Kidney epithelial cell (primary cell): ENCODE results near the gene CLBA1. TPM values are rescaled to one million over a fixed set of nuclear protein-coding genes. Genes with fewer than 3 reads are reported as not detected.
A peak's percentile ranks its signal among the peaks of the same experiment; 100 is the strongest.
"Not testable (repeated sequence)": the region's sequence is repeated elsewhere in the genome, so short reads cannot be mapped to it uniquely, and the experiment has no call there.

Source experiments
- DNase-seq: peaks from one replicate; pipeline ENCODE4 v3.0.0-alpha.2; 2010; ENCODE audit warnings: low read depth
- H3K27me3 ChIP-seq: 2 replicates; pipeline ENCODE4 v1.6.0; 2011; ENCODE audit warnings: low read length; ENCODE audit not compliant: control insufficient read depth, insufficient read depth
- H3K36me3 ChIP-seq: 2 replicates; pipeline ENCODE4 v1.5.1; 2011; ENCODE audit warnings: low read length; ENCODE audit not compliant: control insufficient read depth, insufficient read depth
- H3K4me3 ChIP-seq: 2 replicates; pipeline ENCODE4 v1.5.1; 2011; ENCODE audit warnings: low read depth, mild to moderate bottlenecking, control low read depth, low read length
- total RNA-seq: library from RNA; depleted of rRNA; stranded (reverse); fragments of >200 nt; gene quantifications from 2 replicates; pipeline ENCODE4 v1.2.3, GENCODE V29; 2015
- TF ChIP-seq, protein P1 (sequence below): IDR thresholded peaks from 2 replicates; pipeline ENCODE4 v1.5.1; 2011; ENCODE audit warnings: mild to moderate bottlenecking, moderate library complexity, low read length, control low read depth, inconsistent platforms; ENCODE audit not compliant: insufficient read depth, poor library complexity, severe bottlenecking

Gene CLBA1
- total RNA-seq, 1 donor from 2014 or later: 12.6 TPM

DNA sequence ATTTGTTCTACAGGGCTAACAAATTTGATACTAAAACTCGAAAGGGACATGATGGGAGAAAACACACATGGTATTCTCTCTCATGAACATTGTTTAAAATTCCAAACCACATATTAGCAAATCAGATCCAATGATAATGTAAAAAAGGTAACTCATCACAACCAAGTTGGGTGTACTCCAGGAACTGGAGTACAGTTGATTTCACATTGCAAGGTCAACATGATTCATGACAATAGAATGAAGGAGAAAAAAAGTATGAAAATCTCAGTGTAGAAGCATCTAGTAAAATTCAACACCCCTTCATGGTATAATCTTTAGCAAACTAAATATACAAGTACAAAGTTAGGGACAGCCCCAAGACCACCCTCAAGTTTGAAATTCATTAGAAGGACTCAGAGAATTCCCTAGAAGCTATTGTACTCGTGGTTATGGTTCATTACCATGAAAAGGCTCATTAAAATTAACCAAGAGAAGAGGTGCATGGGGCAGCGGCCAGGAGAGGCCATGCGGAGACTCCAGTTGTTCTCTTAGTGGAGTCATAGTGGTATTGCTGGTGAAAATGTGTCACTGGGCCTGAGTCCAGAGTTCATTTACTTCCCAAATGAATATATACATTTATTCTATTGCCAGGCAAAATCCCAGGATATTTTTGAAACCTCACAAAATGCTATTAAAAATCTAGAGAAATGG, 38.3 kb downstream of the CLBA1 start:
- Histone ChIP-seq H3K4me3 (no peak overlapping the region), H3K27me3 (no peaks in the 10 kb centered on the region), H3K36me3 (no peaks in the 10 kb centered on the region)
- TF ChIP-seq, protein P1, sequence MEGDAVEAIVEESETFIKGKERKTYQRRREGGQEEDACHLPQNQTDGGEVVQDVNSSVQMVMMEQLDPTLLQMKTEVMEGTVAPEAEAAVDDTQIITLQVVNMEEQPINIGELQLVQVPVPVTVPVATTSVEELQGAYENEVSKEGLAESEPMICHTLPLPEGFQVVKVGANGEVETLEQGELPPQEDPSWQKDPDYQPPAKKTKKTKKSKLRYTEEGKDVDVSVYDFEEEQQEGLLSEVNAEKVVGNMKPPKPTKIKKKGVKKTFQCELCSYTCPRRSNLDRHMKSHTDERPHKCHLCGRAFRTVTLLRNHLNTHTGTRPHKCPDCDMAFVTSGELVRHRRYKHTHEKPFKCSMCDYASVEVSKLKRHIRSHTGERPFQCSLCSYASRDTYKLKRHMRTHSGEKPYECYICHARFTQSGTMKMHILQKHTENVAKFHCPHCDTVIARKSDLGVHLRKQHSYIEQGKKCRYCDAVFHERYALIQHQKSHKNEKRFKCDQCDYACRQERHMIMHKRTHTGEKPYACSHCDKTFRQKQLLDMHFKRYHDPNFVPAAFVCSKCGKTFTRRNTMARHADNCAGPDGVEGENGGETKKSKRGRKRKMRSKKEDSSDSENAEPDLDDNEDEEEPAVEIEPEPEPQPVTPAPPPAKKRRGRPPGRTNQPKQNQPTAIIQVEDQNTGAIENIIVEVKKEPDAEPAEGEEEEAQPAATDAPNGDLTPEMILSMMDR: no peak
- DNase-seq: peak; percentile 67

DNA sequence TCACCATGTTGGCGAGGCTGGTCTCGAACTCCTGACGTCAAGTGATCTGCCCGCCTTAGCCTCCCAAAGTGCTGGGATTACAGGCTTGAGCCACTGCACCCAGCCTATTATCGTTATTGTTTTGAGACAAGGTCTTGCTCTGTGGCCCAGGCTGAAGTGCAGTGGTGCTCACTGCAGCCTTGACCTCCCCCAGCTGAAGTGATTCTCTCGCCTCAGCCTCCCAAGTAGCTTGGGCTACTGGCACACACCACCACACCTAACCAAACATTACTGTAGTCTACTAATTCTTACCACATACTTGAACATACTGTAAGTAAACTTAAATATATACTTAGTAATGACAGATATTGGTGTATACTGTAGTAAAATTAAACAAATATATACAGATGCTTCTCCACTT, 39.8 kb downstream of the CLBA1 start:
- H3K27me3 ChIP-seq: no peaks in the 10 kb centered on the region
- no peaks in the 10 kb centered on the region for H3K36me3 ChIP-seq
- H3K4me3 ChIP-seq: no peak overlapping the region
- no peak for DNase-seq
- TF ChIP-seq, protein P1: no peak

DNA sequence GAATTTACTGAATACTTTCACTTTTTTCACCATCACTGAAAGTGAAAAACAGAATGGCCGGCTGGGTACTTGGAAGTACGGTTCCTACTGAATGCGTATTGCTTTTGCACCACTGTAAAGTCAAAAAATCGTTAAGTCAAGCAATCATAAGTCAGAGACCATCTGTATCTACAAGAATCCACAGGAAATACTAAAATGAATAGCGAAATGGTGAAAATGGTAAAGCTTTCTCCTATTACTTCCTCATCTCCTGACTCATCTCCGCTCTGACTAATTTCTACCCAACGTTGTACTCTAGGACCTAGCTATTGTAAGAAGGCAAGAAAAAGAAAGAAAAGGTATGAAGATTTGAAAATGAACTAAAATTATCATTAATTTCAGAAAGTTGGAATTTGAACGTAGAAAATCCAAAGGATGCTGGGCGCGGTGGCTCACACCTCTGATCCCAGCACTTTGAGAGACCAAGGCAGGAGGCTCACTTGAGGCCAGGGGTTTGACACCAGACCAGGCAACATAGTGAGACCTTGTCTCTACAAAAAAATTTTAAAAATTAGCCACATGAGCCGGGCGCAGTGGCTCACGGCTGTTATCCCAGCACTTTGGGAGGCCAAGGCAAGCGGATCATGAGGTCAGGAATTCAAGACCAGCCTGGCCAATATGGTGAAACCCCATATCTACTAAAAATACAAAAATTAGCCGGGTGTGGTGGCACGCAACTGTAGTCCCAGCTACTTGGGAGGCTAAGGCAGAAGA, 40.6 kb downstream of the CLBA1 start:
- DNase-seq: no peak
- Histone ChIP-seq H3K4me3 (no peak overlapping the region), H3K36me3 (no peaks in the 10 kb centered on the region), H3K27me3 (no peaks in the 10 kb centered on the region)
- TF ChIP-seq, protein P1: no peak

- H3K27me3 ChIP-seq: no peaks in the 10 kb centered on the region
- no peak for DNase-seq
- H3K4me3 ChIP-seq: no peak overlapping the region
- TF ChIP-seq, protein P1: no peak
- H3K36me3 ChIP-seq: no peaks in the 10 kb centered on the region
These were observed 41.4 kb downstream of the CLBA1 start for GRCh38 chr14:105026802-105027563.

GRCh38 chr14:105027718-105028117, 42.1 kb downstream of the CLBA1 start:
- H3K27me3 ChIP-seq, H3K4me3 ChIP-seq, H3K36me3 ChIP-seq, DNase-seq: not testable (repeated sequence)

GRCh38 chr14:105028251-105028927, 42.8 kb downstream of the CLBA1 start:
- Histone ChIP-seq H3K36me3 (no peaks in the 10 kb centered on the region), H3K27me3 (no peaks in the 10 kb centered on the region), H3K4me3 (no peak overlapping the region)
- DNase-seq: no peak
- TF ChIP-seq, protein P1: no peak
